GM23338 (cell line): ENCODE data around the gene RNF167. TPM values are rescaled to one million over a fixed set of nuclear protein-coding genes. Genes with fewer than 3 reads are reported as not detected.

Experiments used
- ATAC-seq: fragments of 200-7000 bp; cut with Tn5 transposase; 3 replicates; pipeline ENCODE4 v1.9.1; 2020
- DNase-seq: peaks from one replicate; pipeline ENCODE4 v3.0.0-alpha.2; 2015; ENCODE audit warnings: low spot score
- H2AFZ ChIP-seq: fragments of 200-600 bp; sonication (generic); 2 replicates; pipeline ENCODE4 v1.8.0; 2016; ENCODE audit warnings: antibody characterized with exemption, mild to moderate bottlenecking, moderate library complexity
- H3F3A ChIP-seq: fragments of 200-600 bp; sonication (generic); replicated peaks from 2 replicates; pipeline ENCODE4 v1.8.0; 2017; ENCODE audit warnings: antibody characterized with exemption, mixed run types, low read depth
- H3K27ac ChIP-seq: fragments of 200-600 bp; sonication (generic); 2 replicates; pipeline ENCODE4 v1.6.1; 2016; ENCODE audit warnings: low read depth
- H3K27me3 ChIP-seq: fragments of 200-600 bp; sonication (generic); 2 replicates; pipeline ENCODE4 v1.8.0; 2016; ENCODE audit warnings: mild to moderate bottlenecking, mixed run types, moderate library complexity; ENCODE audit not compliant: insufficient read depth
- H3K36me3 ChIP-seq: fragments of 200-600 bp; sonication (generic); 2 replicates; pipeline ENCODE4 v1.8.0; 2016; ENCODE audit warnings: mild to moderate bottlenecking; ENCODE audit not compliant: insufficient read depth
- H3K4me1 ChIP-seq: fragments of 200-600 bp; sonication (generic); 2 replicates; pipeline ENCODE4 v1.8.0; 2016; ENCODE audit warnings: mild to moderate bottlenecking, moderate library complexity; ENCODE audit not compliant: insufficient read depth
- H3K4me2 ChIP-seq: fragments of 200-600 bp; sonication (generic); 2 replicates; pipeline ENCODE4 v1.7.1; 2017; ENCODE audit warnings: mixed run types
- H3K4me3 ChIP-seq: fragments of 200-600 bp; sonication (generic); 2 replicates; pipeline ENCODE4 v1.6.1; 2016; ENCODE audit warnings: mixed run types
- H3K79me2 ChIP-seq: fragments of 200-600 bp; sonication (generic); replicated peaks from 2 replicates; pipeline ENCODE4 v1.8.0; 2017; ENCODE audit warnings: mild to moderate bottlenecking; ENCODE audit not compliant: insufficient read depth
- H3K9me2 ChIP-seq: fragments of 200-600 bp; sonication (generic); 2 replicates; pipeline ENCODE4 v1.8.0; 2017; ENCODE audit not compliant: insufficient read depth
- H4K20me1 ChIP-seq: fragments of 200-600 bp; sonication (generic); replicated peaks from 2 replicates; pipeline ENCODE4 v1.8.0; 2017; ENCODE audit warnings: mild to moderate bottlenecking; ENCODE audit not compliant: insufficient read depth
- H3K27ac Mint-ChIP-seq: 2 replicates; pipeline ENCODE4 v1.8.0; 2020; ENCODE audit warnings: inconsistent platforms, mild to moderate bottlenecking, moderate library complexity, mixed read lengths
- H3K27me3 Mint-ChIP-seq: 3 replicates; pipeline ENCODE4 v1.8.0; 2022; ENCODE audit warnings: low read depth, mild to moderate bottlenecking, moderate library complexity, mixed read lengths, inconsistent platforms; ENCODE audit not compliant: insufficient read depth, poor library complexity
- H3K36me3 Mint-ChIP-seq: 3 replicates; pipeline ENCODE4 v1.8.0; 2021; ENCODE audit warnings: low read depth, mild to moderate bottlenecking, inconsistent platforms, moderate library complexity, mixed read lengths
- H3K4me1 Mint-ChIP-seq: 3 replicates; pipeline ENCODE4 v1.8.0; 2020; ENCODE audit warnings: mild to moderate bottlenecking, inconsistent platforms, mixed read lengths
- H3K4me3 Mint-ChIP-seq: 3 replicates; pipeline ENCODE4 v1.8.0; 2021; ENCODE audit warnings: moderate library complexity, mild to moderate bottlenecking, inconsistent platforms, mixed read lengths
- H3K9me3 Mint-ChIP-seq: 3 replicates; pipeline ENCODE4 v1.8.0; 2020; ENCODE audit warnings: moderate library complexity, mild to moderate bottlenecking, inconsistent platforms, mixed read lengths
- CREB1 ChIP-seq: fragments of 250-450 bp; sonication (Bioruptor Pico); IDR thresholded peaks from 2 replicates; pipeline ENCODE4 v1.5.0; 2020; ENCODE audit warnings: low read depth, mild to moderate bottlenecking, moderate library complexity
- EZH2 ChIP-seq: fragments of 200-600 bp; sonication (generic); IDR thresholded peaks from one replicate; pipeline ENCODE4 v1.8.0; 2017; ENCODE audit warnings: antibody characterized with exemption, mild to moderate bottlenecking, low read depth; ENCODE audit not compliant: unreplicated experiment
- EZH2phosphoT487 ChIP-seq: fragments of 200-600 bp; sonication (generic); IDR thresholded peaks from one replicate; pipeline ENCODE4 v1.8.1; 2018; ENCODE audit warnings: antibody characterized with exemption; ENCODE audit not compliant: unreplicated experiment
- JUNB ChIP-seq: IDR thresholded peaks from one replicate; pipeline ENCODE4 v1.6.1; 2016; ENCODE audit warnings: antibody characterized with exemption; ENCODE audit not compliant: unreplicated experiment
- NANOG ChIP-seq: IDR thresholded peaks from 2 replicates; pipeline ENCODE4 v1.6.1; 2016; ENCODE audit warnings: antibody characterized with exemption, borderline replicate concordance
- POLR2AphosphoS5 ChIP-seq: IDR thresholded peaks from 2 replicates; pipeline ENCODE4 v1.6.1; 2016; ENCODE audit warnings: antibody characterized with exemption, low read depth
- STAT1 ChIP-seq: IDR thresholded peaks from one replicate; pipeline ENCODE4 v1.6.1; 2016; ENCODE audit warnings: antibody characterized with exemption; ENCODE audit not compliant: unreplicated experiment
- ZNF114 ChIP-seq: fragments of 250-450 bp; sonication (Bioruptor Pico); IDR thresholded peaks from 2 replicates; pipeline ENCODE4 v1.5.0; 2020; ENCODE audit warnings: mild to moderate bottlenecking, moderate library complexity
- ZNF331 ChIP-seq: fragments of 250-450 bp; sonication (Bioruptor Pico); IDR thresholded peaks from 2 replicates; pipeline ENCODE4 v1.5.0; 2020; ENCODE audit warnings: low read depth, mild to moderate bottlenecking, moderate library complexity
- polyA plus RNA-seq: library from polyadenylated mRNA; unstranded; fragments of >200 nt; fragmentation: Nextera tagmentation; extraction: Ambion mirVana; gene quantifications from 2 replicates; pipeline ENCODE4 v1.2.1, GENCODE V29; 2016
- total RNA-seq: library from RNA; depleted of rRNA; stranded (reverse); fragments of >200 nt; shearing (Covaris generic); gene quantifications from 2 replicates; pipeline ENCODE4 v1.2.3, GENCODE V29; 2014
- TF ChIP-seq, protein P1 (sequence below), 2 experiments: fragments of 200-600 bp in 1 of 2; sonication (generic) in 1 of 2; conservative IDR thresholded peaks; 2 replicates each; pipeline versions ENCODE4 v1.5.1 to v1.6.1; 2016 to 2017; ENCODE audit warnings: antibody characterized with exemption in 2 of 2, low read depth in 2 of 2, mild to moderate bottlenecking in 2 of 2, moderate library complexity in 1 of 2
- TF ChIP-seq, protein P2 (sequence below): IDR thresholded peaks from 2 replicates; pipeline ENCODE4 v1.6.1; 2016; ENCODE audit warnings: antibody characterized with exemption
- TF ChIP-seq, protein P3 (sequence below): fragments of 250-450 bp; sonication (Bioruptor Pico); IDR thresholded peaks from 2 replicates; pipeline ENCODE4 v1.5.0; 2020; ENCODE audit warnings: mild to moderate bottlenecking, moderate library complexity
- TF ChIP-seq, protein P4 (sequence below): IDR thresholded peaks from one replicate; pipeline ENCODE4 v1.6.1; 2018; ENCODE audit warnings: antibody characterized with exemption; ENCODE audit not compliant: unreplicated experiment

RNF167 gene
- total and polyA plus RNA-seq, 2 experiments from 2014 or later = 61.2 to 84.4 TPM

DNA sequence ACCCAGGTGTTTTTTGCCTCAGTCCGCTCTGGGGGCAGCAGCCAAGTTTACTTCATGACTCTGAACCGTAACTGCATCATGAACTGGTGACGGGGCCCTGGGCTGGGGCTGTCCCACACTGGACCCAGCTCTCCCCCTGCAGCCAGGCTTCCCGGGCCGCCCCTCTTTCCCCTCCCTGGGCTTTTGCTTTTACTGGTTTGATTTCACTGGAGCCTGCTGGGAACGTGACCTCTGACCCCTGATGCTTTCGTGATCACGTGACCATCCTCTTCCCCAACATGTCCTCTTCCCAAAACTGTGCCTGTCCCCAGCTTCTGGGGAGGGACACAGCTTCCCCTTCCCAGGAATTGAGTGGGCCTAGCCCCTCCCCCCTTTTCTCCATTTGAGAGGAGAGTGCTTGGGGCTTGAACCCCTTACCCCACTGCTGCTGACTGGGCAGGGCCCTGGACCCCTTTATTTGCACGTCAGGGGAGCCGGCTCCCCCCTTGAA lies 42.8 kb upstream of the RNF167 start:
- H4K20me1 ChIP-seq = no peaks in the 10 kb centered on the region
- Mint-ChIP-seq H3K36me3 (peaks cover 17% of the 10 kb centered on the region; the same call in 2 of the 3 replicates), H3K27me3 (peaks cover 32% of the 10 kb centered on the region), H3K4me3 (no peak overlapping the region), H3K9me3 (no peaks in the 10 kb centered on the region), H3K27ac (no peak overlapping the region; the same call in 1 of the 2 replicates), H3K4me1 (peaks cover 19% of the 10 kb centered on the region)
- H3F3A ChIP-seq = peaks cover 36% of the 10 kb centered on the region
- 0 out of 2 replicates have a peak, but pooled peaks cover 5% of the 10 kb centered on the region for H3K4me1 ChIP-seq
- no peak overlapping the region for H3K27ac ChIP-seq
- no peak overlapping the region for H3K4me3 ChIP-seq
- no peaks in the 10 kb centered on the region for H3K79me2 ChIP-seq
- H2AFZ ChIP-seq = no peak overlapping the region
- H3K4me2 ChIP-seq = no peak overlapping the region
- no peak for ATAC-seq
- no peak for DNase-seq
- H3K9me2 ChIP-seq = no peaks in the 10 kb centered on the region
- TF ChIP-seq ZNF331 (CRISPR knock-in tag) (no peak), ZNF114 (CRISPR knock-in tag) (no peak), NANOG (no peak), EZH2 (no peak), CREB1 (no peak), JUNB (no peak), POLR2AphosphoS5 (no peak), EZH2phosphoT487 (no peak), STAT1 (no peak)
- TF ChIP-seq, protein P1, sequence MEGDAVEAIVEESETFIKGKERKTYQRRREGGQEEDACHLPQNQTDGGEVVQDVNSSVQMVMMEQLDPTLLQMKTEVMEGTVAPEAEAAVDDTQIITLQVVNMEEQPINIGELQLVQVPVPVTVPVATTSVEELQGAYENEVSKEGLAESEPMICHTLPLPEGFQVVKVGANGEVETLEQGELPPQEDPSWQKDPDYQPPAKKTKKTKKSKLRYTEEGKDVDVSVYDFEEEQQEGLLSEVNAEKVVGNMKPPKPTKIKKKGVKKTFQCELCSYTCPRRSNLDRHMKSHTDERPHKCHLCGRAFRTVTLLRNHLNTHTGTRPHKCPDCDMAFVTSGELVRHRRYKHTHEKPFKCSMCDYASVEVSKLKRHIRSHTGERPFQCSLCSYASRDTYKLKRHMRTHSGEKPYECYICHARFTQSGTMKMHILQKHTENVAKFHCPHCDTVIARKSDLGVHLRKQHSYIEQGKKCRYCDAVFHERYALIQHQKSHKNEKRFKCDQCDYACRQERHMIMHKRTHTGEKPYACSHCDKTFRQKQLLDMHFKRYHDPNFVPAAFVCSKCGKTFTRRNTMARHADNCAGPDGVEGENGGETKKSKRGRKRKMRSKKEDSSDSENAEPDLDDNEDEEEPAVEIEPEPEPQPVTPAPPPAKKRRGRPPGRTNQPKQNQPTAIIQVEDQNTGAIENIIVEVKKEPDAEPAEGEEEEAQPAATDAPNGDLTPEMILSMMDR (conservative IDR thresholded peaks at IDR 0.05; ENCODE audit: low read depth in 2 of 2) = no peak
- TF ChIP-seq, protein P2, sequence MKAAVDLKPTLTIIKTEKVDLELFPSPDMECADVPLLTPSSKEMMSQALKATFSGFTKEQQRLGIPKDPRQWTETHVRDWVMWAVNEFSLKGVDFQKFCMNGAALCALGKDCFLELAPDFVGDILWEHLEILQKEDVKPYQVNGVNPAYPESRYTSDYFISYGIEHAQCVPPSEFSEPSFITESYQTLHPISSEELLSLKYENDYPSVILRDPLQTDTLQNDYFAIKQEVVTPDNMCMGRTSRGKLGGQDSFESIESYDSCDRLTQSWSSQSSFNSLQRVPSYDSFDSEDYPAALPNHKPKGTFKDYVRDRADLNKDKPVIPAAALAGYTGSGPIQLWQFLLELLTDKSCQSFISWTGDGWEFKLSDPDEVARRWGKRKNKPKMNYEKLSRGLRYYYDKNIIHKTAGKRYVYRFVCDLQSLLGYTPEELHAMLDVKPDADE = no peak
- TF ChIP-seq, protein P3, sequence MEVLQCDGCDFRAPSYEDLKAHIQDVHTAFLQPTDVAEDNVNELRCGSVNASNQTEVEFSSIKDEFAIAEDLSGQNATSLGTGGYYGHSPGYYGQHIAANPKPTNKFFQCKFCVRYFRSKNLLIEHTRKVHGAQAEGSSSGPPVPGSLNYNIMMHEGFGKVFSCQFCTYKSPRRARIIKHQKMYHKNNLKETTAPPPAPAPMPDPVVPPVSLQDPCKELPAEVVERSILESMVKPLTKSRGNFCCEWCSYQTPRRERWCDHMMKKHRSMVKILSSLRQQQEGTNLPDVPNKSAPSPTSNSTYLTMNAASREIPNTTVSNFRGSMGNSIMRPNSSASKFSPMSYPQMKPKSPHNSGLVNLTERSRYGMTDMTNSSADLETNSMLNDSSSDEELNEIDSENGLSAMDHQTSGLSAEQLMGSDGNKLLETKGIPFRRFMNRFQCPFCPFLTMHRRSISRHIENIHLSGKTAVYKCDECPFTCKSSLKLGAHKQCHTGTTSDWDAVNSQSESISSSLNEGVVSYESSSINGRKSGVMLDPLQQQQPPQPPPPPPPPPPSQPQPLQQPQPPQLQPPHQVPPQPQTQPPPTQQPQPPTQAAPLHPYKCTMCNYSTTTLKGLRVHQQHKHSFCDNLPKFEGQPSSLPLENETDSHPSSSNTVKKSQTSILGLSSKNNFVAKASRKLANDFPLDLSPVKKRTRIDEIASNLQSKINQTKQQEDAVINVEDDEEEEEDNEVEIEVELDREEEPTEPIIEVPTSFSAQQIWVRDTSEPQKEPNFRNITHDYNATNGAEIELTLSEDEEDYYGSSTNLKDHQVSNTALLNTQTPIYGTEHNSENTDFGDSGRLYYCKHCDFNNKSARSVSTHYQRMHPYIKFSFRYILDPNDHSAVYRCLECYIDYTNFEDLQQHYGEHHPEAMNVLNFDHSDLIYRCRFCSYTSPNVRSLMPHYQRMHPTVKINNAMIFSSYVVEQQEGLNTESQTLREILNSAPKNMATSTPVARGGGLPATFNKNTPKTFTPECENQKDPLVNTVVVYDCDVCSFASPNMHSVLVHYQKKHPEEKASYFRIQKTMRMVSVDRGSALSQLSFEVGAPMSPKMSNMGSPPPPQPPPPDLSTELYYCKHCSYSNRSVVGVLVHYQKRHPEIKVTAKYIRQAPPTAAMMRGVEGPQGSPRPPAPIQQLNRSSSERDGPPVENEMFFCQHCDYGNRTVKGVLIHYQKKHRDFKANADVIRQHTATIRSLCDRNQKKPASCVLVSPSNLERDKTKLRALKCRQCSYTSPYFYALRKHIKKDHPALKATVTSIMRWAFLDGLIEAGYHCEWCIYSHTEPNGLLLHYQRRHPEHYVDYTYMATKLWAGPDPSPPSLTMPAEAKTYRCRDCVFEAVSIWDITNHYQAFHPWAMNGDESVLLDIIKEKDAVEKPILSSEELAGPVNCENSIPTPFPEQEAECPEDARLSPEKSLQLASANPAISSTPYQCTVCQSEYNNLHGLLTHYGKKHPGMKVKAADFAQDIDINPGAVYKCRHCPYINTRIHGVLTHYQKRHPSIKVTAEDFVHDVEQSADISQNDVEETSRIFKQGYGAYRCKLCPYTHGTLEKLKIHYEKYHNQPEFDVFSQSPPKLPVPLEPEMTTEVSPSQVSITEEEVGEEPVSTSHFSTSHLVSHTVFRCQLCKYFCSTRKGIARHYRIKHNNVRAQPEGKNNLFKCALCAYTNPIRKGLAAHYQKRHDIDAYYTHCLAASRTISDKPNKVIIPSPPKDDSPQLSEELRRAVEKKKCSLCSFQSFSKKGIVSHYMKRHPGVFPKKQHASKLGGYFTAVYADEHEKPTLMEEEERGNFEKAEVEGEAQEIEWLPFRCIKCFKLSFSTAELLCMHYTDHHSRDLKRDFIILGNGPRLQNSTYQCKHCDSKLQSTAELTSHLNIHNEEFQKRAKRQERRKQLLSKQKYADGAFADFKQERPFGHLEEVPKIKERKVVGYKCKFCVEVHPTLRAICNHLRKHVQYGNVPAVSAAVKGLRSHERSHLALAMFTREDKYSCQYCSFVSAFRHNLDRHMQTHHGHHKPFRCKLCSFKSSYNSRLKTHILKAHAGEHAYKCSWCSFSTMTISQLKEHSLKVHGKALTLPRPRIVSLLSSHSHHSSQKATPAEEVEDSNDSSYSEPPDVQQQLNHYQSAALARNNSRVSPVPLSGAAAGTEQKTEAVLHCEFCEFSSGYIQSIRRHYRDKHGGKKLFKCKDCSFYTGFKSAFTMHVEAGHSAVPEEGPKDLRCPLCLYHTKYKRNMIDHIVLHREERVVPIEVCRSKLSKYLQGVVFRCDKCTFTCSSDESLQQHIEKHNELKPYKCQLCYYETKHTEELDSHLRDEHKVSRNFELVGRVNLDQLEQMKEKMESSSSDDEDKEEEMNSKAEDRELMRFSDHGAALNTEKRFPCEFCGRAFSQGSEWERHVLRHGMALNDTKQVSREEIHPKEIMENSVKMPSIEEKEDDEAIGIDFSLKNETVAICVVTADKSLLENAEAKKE (CRISPR knock-in tag) = no peak
- TF ChIP-seq, protein P4, sequence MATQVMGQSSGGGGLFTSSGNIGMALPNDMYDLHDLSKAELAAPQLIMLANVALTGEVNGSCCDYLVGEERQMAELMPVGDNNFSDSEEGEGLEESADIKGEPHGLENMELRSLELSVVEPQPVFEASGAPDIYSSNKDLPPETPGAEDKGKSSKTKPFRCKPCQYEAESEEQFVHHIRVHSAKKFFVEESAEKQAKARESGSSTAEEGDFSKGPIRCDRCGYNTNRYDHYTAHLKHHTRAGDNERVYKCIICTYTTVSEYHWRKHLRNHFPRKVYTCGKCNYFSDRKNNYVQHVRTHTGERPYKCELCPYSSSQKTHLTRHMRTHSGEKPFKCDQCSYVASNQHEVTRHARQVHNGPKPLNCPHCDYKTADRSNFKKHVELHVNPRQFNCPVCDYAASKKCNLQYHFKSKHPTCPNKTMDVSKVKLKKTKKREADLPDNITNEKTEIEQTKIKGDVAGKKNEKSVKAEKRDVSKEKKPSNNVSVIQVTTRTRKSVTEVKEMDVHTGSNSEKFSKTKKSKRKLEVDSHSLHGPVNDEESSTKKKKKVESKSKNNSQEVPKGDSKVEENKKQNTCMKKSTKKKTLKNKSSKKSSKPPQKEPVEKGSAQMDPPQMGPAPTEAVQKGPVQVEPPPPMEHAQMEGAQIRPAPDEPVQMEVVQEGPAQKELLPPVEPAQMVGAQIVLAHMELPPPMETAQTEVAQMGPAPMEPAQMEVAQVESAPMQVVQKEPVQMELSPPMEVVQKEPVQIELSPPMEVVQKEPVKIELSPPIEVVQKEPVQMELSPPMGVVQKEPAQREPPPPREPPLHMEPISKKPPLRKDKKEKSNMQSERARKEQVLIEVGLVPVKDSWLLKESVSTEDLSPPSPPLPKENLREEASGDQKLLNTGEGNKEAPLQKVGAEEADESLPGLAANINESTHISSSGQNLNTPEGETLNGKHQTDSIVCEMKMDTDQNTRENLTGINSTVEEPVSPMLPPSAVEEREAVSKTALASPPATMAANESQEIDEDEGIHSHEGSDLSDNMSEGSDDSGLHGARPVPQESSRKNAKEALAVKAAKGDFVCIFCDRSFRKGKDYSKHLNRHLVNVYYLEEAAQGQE = no peak
- H3K27me3 ChIP-seq = peaks cover 9% of the 10 kb centered on the region
- no peaks in the 10 kb centered on the region; the same call in 1 of the 2 replicates for H3K36me3 ChIP-seq
